ENCODE measurements around the gene OPCML.
A peak's percentile ranks its signal among the peaks of the same experiment; 100 is the strongest.

The OPCML gene

GRCh38 chr11:133064152-133064877 lies 468.0 kb downstream of the OPCML start:
- peak; percentile 90 for DNase-seq

DNA sequence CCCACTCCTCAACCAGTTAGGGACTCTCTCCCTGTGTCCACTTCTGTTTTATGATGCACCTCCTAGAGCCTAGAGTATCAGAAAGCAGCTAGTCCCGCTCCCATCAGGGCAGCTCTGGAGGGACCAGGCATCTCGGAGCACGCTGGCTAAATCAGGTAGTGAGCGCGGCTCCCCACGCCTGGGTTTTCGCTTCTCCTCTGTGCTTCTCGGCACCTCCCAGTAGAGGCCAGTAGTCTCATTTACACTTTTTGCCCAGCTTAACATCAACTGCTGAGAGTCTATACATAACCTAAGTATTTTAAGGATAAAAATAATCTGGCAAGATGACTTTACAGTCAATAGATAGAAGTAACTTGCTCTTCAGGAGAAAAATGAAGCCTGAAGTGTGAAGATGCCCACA lies 473.8 kb downstream of the OPCML start:
- DNase-seq = no peak

GRCh38 chr11:133053124-133053776 lies 479.1 kb downstream of the OPCML start:
- no peak for DNase-seq

GRCh38 chr11:133052537-133052936 lies 479.8 kb downstream of the OPCML start:
- no peak for DNase-seq

DNA sequence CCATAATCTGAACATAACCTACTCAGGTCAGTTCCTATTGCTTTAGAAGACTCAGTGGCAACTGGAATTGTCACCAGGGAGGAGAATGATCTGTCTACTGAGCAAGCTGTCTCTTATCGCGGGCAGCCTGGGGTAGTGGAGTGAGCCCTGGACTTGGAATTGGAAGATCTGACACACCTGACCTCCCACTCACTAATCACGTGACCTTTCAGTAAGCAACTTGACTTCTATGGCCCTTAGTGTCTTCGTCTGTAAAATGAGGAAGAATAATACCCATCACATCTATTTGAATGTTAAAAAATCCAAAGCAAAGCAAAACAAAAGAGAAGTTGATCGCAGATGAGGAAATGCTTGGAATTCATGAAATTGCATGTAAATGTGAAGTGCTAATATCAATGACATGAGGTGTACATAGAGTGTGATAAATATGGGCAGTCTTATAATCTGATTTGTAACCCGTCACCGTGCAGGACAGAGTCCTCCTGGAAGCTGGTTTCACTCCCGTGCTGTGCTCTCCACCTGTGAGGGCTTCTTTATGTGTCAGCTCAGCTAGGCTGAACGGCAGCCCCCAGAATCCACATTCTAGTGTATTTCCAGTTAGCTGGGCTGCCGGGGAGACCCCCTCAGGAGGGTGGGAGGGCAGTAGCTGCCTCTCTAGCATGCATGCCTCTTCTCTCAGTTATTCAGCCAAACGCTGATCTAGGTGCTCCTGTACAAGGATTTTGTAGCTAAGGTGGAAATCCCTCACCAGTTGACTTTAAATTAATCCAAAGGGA lies 482.9 kb downstream of the OPCML start:
- no peak for DNase-seq

GRCh38 chr11:133048270-133048669 lies 484.0 kb downstream of the OPCML start:
- no peak for DNase-seq

DNA sequence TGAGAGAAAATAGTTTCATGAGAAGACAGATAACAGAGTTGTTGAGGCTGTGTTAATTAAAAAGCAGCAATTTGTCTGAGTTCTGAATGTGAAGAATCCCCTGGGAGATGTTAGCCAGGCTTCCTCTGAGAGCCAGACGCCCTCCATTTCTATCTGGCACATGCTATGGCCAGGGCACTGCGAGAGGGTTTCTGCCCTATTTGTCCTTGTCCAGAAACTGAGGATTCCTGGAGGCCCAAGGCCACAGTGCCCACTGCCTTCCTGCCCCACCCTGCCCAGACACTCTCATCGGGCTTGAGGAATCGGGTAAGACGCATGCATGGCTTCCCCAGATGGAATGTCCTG lies 484.6 kb downstream of the OPCML start:
- no peak for DNase-seq

DNA sequence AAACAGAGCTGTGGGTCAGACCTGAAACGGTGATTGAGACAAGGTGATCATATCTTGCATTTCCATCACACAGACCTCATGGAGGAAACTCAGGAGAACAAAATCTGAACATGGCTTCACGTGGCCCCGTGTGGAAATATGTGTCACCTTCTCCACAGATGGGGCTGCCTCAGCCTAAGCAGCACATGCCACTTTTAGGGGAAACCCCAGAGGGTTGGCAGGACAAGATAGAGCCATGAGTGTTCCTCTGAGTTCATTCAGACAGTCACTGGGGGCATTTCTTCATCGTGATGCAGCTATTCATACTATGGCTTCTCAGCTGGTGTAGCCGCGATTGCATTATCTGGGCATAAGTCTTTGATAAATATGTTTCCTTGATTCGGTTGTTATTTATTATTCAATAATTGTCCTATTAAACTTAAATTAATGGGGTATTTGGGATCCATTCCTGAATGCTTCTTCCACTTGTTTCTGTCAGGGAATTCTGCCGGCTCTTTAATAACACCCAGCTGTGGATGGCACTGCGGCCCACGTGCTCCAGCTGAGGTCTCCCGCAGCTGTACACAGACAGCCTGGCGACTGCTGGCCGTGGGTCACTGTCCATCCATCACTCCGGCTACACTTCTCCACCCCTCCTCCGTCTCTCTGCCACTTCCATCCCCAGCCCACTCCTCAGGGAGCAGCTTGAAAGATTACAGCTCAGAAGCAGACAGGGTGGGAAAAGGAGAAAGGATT lies 485.1 kb downstream of the OPCML start:
- DNase-seq = no peak

DNA sequence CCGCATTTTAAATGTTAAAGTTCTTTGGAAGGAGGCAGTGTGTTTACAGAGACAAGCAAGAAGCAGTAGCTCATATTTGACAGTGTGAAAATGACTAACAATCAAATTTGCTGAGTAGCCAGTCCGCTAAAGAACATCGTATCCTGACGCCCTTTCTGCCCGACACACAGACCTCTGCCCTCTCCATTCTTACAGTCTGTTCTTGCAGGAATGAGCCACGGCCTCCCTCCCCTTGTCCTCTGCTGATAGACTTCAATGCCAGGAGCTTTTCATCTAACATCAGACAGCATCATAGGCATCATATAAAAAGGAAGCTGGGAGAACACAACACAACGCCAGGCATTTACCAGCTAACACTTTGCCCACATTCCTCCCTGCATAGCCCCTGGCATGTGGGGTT lies 486.0 kb downstream of the OPCML start:
- no peak for DNase-seq

- no peak for DNase-seq
Measured at GRCh38 chr11:133041928-133042882, 490.1 kb downstream of the OPCML start.

GRCh38 chr11:133041181-133041580 lies 491.1 kb downstream of the OPCML start:
- DNase-seq = no peak

- no peak for DNase-seq
Measured at GRCh38 chr11:133040289-133040900, 491.9 kb downstream of the OPCML start.

DNA sequence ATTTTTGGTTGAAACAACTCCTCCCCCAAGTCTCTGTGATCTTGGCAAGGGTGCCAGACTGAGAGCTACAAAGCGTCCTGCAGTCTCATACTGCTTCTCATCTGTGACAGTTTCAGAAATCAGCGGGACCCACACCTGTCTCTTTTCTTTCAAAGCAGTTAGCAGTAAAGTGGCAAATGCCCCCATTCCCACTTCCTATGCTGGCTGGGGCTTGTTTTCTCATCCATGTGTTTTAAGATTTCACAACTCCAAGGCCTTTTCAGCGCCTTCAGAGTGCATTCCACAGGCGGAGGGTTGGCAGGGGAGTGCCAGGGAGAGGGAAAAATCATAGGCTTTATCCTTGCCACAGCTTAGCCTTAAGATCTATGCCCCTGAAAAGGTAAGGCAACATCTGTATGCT lies 493.5 kb downstream of the OPCML start:
- no peak for DNase-seq

- no peak for DNase-seq
Measured at GRCh38 chr11:133034929-133035328, 497.4 kb downstream of the OPCML start.

- no peak for DNase-seq
Measured at GRCh38 chr11:133029107-133029506, 503.2 kb downstream of the OPCML start.

DNA sequence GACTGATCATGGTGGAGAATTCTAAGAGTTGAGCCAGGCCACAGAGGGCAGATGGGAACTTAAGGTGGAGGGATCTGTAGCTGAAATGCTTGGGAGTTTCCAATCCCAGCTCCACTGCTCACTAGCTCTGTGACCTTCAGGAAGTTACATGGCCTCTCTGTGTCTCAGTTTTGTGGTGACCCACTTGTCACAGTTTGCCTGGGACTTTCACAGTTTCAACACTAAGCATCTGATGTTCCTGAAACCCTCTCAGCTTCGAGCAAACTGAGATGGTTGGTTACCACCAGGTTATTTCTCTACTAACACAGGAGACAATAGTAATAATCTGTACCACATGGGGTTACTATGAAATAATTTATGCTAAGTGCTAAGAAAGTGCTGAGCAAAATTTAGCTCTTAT lies 505.3 kb downstream of the OPCML start:
- DNase-seq = no peak

DNA sequence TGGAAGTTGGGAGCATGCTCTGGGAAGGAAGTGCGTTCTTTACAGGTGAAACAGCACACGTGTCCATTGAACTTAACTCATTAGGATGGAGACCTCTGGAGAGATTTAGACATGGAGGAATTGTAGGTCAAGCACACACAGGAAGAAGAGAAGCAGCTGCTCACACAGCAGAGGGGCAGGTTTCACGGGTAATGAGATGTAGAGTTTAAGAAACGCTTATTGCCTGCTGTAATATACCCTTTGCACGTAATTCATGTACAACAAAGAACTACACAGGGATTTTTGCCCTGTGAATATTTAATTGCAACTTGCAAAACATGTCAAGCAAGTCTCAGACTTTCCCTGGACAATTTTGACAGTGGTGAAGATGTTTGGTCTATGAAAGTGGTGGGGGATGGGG lies 508.0 kb downstream of the OPCML start:
- no peak for DNase-seq

GRCh38 chr11:133023232-133023631 lies 509.1 kb downstream of the OPCML start:
- DNase-seq = no peak

- no peak for DNase-seq
Measured at GRCh38 chr11:133021553-133021952, 510.7 kb downstream of the OPCML start.

DNA sequence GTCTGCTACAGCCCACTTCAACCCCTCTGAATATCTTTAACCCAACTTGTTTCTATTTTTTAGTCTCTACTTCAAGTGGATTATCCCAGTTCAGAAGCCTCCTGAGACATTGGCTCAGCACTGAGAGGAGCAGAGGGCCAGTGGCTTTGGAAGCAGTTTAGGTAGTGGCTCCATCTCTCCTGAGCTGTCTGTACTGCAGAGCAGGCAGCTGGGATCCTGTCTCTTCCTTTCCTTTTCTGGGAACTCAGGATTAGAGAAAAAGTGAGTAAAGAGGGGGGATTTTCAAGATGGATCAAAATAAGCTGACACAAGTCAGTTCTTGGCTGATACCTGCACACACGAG lies 512.0 kb downstream of the OPCML start:
- no peak for DNase-seq

GRCh38 chr11:133019545-133020371 lies 512.5 kb downstream of the OPCML start:
- DNase-seq = no peak
